HG03460 (cell line): Measurements from ENCODE around the gene RBL1.

Experiments
- ATAC-seq: cut with Tn5 transposase; IDR thresholded peaks from one replicate; pipeline ENCODE4 v1.9.1; 2021; ENCODE audit not compliant: unreplicated experiment

The RBL1 gene

DNA sequence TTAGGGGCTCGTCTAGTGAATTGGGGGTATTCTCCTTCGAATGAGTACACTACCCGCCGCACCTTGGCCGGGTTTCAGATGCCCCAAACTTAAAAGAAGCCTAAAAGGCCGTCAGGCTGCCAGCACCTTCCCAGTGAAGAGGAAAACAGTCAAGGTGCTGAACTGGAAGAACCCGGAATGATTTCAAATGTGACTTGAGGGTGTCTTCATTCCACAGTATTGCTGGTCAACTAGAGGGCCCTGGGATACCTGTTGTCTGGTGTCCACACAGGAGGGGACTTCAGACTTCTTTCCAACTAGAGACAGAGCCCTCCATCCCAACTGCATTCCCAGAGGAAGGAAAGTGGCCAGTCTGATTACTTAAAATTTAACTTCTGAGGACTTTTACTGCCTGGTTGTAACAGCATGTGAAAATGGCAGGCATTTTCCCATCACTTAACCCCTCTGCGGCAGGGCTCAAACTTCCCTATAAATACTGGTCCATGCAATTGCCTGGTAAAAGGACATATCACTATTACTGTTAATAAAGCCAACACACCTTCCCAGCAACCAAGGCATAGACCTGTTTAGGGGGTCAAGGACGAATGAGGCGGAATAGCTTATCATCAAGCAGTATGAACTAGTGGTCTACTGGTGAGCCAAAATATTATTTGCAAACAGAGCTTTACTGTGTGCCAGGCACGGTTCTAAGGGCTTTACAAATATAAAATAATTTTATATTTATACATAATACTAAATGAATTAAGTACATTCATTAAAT, 143.6 kb downstream of the RBL1 start:
- no peak for ATAC-seq

GRCh38 chr20:36951198-36951978, 144.4 kb downstream of the RBL1 start, which contains the start of gene SAMHD1:
SAMHD1 (minus strand) TSS chr20:36951708; CDS start chr20:36951643, 65 bp downstream.
- ATAC-seq, result peak; percentile 83

- no peak for ATAC-seq
These were observed 145.2 kb downstream of the RBL1 start for GRCh38 chr20:36950414-36951197.
